GM19193 (cell line): ENCODE results near the gene BFSP2.
A peak's percentile ranks its signal among the peaks of the same experiment; 100 is the strongest.

Experiments used
- POLR2A ChIP-seq: IDR thresholded peaks from 4 replicates; pipeline ENCODE4 v1.6.1; 2011; ENCODE audit not compliant: insufficient read depth, insufficient read length; ENCODE audit errors: extremely low read depth

BFSP2 gene

DNA sequence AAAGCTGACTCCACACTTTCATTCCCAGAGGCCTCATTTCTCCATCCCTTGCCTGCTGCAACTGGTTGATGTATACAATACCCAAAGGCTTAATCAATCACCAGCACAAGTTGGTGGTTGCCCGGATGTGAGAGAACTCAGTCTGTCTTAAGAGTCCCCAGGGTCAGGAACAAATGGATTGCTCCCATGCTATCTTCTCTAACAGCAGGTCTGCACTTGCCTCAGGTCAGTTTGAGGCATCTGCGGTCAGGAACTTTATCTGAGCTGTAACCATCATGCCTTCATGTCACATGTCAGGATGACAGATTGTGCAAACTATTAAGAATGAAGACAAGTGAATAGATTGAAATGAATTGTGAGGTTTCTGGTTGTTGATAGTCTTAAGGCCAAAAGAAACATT lies 56.1 kb downstream of the BFSP2 start:
- TF ChIP-seq POLR2A, result no peak

DNA sequence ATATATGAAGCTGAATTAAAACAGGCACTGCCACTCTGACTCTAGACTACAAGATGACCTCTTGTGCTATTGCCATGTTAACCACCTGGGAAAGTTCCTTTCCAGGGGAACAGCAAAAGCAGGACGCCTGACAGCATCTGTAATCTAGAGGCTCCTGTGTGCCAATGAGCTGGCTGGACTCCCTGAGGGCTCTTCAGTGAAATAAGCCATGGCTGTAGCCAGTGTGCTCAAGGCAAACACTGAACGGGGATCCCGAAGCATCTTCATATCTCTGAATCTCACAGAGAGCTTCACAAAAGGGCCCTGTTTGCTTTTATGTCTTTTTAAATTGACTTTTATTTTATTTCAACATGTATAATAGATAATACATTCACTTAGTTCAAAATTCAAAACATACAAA lies 57.2 kb downstream of the BFSP2 start:
- no peak for TF ChIP-seq POLR2A

DNA sequence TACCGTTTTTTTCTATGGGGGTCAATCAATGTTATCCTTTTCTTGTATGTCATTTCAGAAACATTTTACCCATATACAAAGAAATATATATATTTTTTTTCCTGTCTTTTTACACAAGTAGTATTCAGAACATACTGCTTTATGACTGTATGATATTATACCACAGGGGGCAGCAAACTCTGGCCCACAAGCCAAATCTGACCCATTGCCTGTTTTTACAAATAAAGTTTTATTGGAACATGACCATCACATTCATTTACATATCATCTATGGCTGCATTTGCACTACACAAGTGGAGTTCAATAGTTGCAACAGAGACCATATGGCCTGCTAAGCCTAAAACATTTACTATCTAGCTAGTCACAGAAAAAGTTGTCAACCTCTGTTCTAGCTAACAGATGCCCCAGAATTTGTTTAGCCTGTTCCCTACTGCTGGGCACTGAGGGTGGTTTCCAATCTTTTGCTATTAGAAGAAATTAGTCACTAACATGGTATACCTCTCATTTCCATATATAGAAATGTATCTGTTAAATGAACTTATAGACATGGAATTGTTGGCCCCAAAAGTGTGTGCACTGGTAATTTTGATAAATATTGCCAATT lies 57.7 kb downstream of the BFSP2 start:
- no peak for TF ChIP-seq POLR2A

DNA sequence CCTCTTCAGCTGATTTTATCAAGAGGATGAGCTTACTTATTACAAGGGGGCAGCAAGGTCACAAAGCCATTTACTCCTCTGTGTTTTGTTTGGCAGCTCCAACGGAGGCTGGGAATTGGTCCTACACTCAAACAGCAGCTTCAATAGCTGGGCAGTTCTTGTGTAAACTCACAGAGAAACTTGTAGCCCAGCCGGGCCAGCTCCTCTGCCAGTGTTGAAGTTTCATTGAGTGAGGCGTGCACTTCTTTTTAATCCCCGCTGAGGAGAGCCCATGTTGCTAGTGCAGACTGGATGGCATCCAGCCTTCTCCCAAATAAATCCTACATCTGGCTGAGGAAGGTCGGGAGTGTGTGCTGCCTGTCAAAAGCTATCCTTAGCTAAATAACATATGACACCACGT lies 59.5 kb downstream of the BFSP2 start:
- no peak for TF ChIP-seq POLR2A

DNA sequence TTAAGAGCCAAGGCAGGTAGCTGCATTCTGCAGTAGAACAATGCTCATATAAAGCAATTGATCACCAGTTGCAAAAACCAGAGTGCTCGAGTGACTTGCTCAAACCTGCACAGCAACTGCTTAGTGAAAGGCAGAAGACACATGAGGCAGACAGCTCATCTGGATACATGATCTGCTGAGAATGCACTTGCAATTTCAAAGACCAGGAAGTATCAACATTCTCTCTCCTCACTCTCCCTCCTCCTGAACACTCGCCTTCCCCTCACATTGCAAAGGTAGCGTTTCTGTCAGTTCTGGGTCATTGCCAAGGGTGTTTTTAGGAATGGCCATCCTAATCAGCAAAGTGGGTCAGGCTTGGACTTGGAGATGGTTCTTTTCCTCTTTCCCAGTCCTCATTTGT lies 61.0 kb downstream of the BFSP2 start:
- no peak for TF ChIP-seq POLR2A

DNA sequence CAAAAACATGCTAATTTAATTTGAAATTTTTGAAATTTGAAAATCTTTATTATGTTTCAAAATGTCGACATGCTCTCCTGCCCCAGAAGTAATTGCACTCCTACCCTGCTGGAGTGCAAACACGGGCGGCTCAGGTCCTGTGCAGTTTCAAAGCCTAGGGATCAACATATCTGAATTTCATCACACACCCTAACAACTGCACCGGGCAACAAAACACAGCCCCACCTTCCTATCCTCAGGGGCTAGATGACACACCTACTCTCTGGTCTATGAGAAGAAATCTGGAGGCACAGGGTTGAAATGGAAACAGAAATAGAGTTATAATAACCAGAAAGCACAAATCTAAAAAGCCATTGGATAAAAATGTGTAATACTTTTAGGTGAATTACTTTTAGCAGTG lies 61.4 kb downstream of the BFSP2 start:
- TF ChIP-seq POLR2A, result no peak

DNA sequence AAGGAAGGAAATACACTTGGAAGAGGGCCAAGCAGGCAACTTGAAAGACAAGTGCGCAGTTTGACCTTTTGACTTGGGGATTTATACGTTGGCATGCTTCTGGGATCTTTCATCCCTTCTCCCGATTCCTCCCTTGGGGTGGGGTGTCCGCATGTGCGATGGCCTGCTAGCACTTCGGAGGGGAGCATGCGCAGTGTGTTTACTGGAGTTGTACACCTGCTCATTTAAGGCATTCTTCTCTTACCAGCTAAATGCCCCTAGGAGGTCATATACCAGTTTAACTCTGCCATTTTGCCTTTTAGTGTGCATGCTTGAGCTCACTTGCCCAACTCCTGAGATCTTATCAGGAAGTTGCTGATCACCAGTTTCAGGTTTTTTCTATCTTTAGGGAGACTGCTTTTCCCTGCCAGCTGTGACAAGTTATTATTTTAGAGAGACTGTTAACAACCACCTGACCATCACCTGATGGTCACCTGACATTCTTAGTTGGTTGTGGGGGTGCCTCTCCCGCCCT lies 63.5 kb downstream of the BFSP2 start:
- TF ChIP-seq POLR2A, result no peak

DNA sequence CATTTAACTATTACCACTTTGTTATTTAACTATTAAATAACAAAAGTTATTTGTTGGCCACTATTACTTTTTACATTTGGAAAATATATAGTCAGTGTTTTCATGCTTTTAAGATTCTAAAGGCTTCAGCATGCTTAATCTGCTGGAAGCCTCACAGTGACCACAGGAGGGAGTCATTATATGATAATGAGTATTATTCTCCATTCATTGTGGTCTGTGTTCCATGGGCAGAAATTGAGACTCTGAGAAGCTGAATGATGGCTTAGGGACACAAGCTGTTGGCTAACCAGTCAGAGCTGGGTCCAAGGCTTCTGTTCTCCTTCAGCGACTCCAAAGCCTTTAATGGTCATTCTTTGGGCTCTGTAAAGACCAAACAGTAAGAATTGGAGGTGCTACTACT lies 64.7 kb downstream of the BFSP2 start:
- TF ChIP-seq POLR2A, result no peak

DNA sequence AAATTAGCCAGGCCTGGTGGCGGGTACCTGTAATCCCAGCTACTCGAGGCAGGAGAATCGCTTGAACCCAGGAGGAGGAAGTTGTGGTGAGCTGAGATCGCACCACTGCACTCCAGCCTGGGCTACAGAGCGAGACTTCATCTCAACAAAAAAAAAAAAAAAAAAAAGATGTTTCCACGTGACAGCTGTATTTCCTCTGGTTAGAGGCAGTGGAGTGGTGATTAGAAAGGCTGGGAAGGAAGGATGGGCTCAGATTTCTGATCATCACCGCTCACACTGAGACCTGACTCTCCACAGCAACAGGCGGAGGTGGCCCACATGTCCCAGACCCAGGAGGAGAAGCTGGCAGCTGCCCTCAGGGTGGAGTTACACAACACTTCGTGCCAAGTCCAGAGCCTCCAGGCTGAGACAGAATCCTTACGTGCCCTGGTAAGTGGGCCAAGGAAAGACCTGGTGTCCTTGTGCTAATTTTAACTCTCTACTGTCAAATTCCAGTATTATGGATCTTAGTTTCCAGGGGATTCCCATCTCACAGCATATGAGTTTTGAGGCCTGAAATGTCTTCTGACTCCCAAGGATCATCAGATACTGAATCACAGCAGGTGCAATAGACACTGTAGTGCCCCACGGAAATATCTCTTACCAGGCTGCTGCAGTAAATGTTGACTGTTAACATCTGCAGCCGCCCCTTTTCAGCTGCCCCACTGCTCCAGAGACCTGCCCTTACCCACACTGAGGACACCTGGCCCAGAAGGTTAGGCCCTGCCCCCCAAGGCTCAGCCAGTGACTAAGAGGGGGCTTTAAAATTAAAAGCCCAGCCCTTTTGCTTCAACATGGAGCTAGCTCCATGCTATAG lies 66.9 kb downstream of the BFSP2 start:
- TF ChIP-seq POLR2A, result peak; percentile 27

DNA sequence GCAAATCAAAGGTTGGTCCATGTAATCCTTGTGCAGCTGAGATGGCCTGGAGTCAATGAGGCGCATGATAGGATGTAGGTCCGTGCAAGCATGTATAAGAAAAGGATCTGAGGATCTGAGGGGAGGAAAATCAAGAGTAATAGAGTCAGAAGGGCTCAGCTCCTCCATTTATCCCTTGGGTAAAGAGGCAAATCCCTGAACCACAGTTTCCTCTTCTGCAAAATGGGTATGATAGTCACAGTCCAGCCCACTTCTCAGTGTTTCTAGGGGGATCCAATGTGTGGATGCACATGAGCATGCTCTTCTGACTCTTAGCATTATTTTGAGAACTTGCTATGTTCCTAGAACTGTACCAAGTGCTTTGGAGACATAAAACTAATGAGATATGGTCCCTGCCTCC lies 67.9 kb downstream of the BFSP2 start:
- no peak for TF ChIP-seq POLR2A

DNA sequence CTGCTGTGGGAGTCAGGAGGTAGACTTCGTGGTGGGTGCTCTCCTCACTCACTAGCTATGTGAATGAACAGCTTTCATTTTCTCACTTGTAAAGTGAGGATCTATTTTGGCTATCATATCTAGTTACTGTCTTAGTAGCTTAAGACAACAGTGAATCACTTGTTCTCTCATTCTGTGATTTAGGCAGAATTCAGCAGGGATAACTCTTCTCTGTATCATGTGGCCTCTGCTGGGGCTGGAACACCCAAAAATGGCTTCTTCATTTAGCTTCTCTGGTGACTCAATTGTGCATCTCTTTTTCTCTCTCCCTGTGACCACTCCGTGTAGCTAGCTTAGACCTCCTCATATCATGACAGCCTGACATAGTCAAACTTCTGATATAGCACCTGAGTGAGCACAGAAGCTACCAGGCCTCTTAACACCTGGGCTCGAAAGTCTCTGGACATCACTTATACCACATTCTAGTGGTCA lies 68.4 kb downstream of the BFSP2 start:
- TF ChIP-seq POLR2A, result no peak

DNA sequence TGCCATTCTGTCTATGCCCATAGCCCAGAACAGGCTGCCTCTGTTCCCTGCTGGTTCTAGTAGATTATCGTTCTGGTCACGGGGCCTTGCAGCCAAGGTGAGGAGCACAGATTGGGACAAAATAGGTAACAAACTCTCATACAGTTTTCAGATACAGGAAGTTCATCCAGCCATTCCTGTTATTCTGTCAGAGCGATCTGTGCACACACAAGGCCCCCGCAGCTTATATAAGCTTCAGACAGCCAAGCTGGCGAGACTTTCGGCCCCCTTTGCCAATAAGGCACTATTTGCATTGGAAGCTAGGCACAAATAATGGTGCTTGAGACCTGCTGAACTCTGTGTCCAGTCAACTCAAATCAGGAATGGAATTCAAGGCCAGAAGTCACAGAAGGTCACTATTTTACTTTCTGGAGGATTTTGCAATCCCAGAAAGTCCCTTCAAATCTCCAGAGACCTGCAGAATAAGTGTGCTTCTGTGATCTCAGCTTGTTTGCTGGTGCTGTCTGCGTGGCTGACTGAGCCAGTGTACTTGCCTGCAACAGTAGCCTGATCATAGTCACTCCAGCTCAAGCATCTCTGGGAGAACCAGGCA lies 69.4 kb downstream of the BFSP2 start:
- no peak for TF ChIP-seq POLR2A

DNA sequence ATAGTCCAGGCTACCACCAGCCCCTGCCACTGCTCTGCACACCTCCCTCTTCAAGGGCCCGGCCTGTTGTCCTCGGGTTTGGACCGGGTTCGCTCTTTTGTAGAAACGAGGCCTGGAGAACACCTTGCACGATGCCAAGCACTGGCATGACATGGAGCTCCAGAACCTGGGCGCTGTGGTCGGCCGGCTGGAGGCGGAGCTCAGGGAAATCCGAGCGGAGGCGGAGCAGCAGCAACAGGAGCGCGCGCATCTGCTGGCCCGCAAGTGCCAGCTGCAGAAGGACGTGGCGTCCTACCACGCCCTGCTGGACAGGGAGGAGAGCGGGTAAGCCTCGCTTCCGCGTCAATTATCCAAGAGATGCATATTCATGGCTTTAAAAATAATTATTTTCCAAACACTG lies 72.4 kb downstream of the BFSP2 start:
- no peak for TF ChIP-seq POLR2A

DNA sequence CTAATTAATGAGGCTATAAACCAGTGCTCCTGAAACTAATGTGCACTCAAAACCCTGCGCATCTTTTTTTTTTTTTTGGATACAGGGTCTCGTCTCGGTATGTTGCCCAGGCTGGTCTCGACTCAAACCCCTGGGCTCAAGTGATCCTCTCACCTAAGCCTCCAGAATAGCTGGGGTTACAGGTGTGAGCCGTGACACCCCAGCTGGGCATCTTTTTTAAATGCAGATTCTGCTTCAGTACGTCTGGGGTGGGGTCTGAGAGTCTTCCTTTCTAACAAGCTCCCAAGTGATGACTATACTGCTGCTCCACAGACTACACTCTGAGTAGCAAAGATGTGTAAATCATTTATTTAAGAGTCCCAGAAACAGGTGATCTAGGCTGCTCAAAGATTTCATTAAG lies 73.0 kb downstream of the BFSP2 start:
- no peak for TF ChIP-seq POLR2A

DNA sequence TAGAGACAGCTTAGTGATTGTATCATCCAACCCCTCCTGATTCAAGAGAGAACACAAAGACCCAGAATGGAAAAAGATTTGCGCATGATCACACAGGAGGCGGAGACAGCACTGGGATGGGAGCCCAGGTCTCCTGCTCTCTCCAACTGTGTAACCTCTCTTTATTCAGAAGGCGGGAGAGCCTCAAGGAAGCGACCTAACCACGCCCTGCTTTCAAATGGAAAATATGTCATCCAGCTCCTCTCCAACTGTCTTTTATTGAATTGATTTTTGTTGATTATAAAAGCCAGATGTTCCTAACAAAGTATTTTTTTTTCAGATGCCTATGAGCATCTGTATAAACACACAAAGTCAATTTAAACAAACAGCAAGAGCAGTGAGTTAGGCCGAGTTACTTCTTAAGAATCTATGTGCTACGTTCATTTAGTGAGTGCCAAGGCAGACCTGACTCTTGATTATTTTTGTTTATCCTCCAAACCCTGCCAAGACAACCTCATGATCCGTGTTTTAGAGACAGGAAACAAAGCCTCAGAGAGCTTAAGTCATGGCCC lies 74.5 kb downstream of the BFSP2 start:
- TF ChIP-seq POLR2A, result no peak
